H1 (cell line): Measurements from ENCODE around the gene PEAK3. TPM values are rescaled to one million over a fixed set of nuclear protein-coding genes. Genes with fewer than 3 reads are reported as not detected.

Experiments
- CREB1 ChIP-seq: IDR thresholded peaks from 2 replicates; pipeline ENCODE4 v1.6.1; 2012; ENCODE audit warnings: inconsistent platforms
- TAF7 ChIP-seq: optimal IDR thresholded peaks from 2 replicates; pipeline ENCODE3; 2011; ENCODE audit warnings: low read depth, mild to moderate bottlenecking, inconsistent platforms, low read length, moderate library complexity, borderline replicate concordance
- polyA plus RNA-seq, 7 experiments: library from polyadenylated mRNA; depleted of rRNA in 3 of 7; stranded (reverse) in 5 of 7; unstranded in 2 of 7; fragments of >200 nt in 5 of 7; fragments of 200-250 nt in 2 of 7; gene quantifications; 1 replicate in 5 of 7; 2 replicates in 1 of 7; 4 replicates in 1 of 7; pipeline versions ENCODE4 v1.2.1 to v1.2.3, GENCODE V29; 2011 to 2013; ENCODE audit warnings: missing spikeins in 2 of 7, mixed read lengths in 2 of 7
- total RNA-seq: library from RNA; stranded (reverse); fragmentation: NEBNext Ultra II Directional; extraction: Animal tissue kit (Norgen Biotek cat#: 25700); gene quantifications from 2 replicates; pipeline ENCODE4 v1.2.1, GENCODE V29; 2021

The PEAK3 gene
- total and polyA plus RNA-seq, 2 of the 8 experiments (the other 6 are each of a cell fraction or from before 2014, with no cell fraction given), result not detected

GRCh38 chr19:2270423-2271233 is 11.3 kb downstream of the PEAK3 start (continued):
- TF ChIP-seq CREB1, result 0 out of 2 replicates have a peak, but pooled peaks have one; percentile 18
- TF ChIP-seq TAF7, result peak; percentile 41
- TF ChIP-seq, all 59 proteins: peak for 7
